Skin of body (tissue), 2 donors: ENCODE results near the gene CD7. TPM values are rescaled to one million over a fixed set of nuclear protein-coding genes. Genes with fewer than 3 reads are reported as not detected.
"Not testable (repeated sequence)": the region's sequence is repeated elsewhere in the genome, so short reads cannot be mapped to it uniquely, and the experiment has no call there.

Source experiments
- DNase-seq: peaks from one replicate; lab custom pipeline; 2025; lab: John Stamatoyannopoulos, UW
- total RNA-seq: library from RNA; depleted of rRNA; stranded (reverse); fragments of >200 nt; gene quantifications from one replicate; pipeline ENCODE4 v1.2.3, GENCODE V29; 2014

The CD7 gene
- 0.30 TPM for total RNA-seq

DNA sequence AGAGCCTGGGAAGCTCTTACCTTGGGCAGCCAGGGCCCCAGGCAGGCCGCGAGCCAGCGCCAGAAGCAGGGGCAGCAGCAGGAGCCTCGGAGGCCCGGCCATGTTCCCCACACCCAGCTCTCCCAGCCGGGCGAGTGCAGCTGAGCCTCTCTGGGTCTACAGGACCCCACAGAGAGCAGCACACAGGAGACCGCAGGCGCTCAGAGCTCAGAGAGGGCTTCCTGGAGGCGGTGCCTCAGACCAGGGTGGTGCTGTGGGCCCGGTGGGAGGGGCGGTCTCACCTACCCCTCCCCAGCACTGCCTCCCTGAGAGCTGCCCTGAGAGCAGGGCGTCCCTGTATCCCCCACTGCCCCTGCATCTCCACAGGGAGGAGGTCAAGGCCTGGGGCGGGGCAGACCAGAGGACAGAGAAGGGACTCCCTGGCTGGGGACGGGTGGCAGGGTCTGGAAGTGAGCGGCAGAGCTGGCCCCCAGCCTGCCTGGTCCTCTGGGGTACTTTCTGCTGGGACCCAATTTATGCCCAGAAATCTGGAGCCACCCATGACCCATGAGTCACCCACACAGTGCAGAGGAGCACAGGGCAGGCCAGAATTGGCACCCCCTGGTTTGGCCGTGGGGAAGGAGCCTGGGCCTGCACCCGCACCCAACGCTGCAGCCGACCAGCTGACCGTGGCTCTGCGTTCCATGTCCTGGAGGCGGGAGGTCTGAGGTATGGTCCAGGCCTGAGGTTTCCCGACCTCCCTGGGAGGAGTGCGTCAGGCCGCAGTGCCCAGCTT is at the start of gene CD7:
TSS of gene CD7 (minus strand) at position 215 of the 775 bp plus-strand sequence. CDS start at position 102, 113 bp downstream.
- no peak for DNase-seq

DNA sequence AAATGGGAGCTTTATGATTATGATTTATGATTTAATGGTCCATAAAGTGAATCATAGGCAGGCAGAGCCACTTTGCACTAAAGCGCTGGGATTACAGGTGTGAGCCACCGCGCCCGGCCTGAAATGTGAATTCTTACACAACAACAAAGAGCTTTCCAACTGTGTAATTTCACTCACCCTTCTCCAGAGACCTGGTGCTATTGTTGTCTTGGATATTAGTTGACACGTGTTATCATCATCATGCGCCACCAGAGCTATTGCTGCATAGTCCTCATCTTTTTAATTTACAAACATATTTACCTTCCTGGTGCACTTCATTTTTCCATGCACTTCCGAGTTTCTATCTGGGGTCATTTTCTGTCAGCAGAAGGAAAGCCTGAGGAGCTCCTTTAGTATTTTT is 49.3 kb upstream of the CD7 start:
- no peak for DNase-seq

DNA sequence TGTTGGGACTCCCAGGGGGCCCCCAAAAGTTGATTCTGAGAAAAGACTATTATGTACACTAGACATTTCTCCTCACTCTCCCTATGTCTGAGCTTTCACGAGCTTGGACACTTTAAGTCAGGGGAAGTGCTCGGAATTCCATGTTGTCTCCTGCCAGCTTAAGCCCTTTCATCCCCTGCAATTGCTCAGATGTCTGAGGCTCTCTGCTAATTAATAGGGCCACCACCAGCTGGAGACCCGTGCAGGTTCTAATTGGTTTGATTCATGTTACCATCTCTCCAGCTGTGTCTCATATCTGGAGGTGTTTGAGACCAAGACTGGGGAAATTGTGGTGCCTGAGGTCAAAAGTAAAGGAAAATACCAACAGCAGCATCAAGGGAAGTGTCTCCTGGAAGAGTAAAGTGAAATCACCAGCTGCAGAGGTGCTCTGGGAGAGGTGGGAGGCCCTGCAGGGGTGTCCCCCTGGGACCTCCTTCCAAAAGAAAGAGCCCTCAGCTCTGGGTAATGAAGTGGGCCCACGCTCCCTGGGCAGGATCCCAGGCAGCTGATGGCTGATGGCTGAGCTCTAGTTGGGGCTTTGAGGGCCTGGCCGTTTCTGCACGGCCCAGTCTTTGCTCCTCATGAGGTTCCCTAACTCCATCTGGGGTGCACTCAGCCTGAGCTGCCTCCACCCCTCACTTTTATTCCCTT is 48.3 kb upstream of the CD7 start:
- no peak for DNase-seq

DNA sequence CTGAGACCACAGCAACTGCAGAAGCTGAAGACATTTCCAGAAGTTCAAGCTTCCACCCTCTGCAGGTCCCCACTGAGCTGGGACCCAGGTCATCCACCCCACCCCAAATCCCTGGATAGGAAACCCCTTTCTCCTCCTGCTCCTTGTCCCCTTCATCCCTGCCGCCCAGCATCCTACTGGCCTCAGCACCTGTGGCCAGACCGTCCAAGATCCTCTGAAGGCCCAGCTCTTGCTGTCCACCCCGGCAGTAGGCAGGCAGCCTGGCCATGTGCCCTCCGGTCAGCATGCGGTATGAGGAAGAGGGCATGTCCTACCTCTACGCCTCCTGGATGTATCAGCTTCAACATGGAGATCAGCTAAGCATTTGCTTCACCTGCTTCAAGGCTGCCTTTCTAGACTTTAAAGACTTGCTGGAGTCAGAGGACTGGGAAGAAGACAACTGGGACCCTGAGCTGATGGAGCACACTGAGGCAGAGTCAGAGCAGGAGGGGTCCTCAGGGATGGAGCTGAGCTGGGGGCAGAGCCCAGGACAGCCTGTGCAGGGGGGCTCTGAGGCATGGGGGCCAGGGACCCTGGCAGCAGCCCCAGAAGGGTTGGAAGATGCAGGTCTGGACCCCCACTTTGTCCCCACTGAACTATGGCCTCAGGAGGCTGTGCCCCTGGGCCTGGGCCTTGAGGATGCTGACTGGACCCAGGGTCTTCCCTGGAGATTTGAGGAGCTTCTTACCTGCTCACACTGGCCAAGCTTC is 44.7 kb upstream of the CD7 start:
- no peak for DNase-seq

- not testable (repeated sequence) for DNase-seq
Measured at GRCh38 chr17:82359451-82360074, 42.2 kb upstream of the CD7 start.

DNA sequence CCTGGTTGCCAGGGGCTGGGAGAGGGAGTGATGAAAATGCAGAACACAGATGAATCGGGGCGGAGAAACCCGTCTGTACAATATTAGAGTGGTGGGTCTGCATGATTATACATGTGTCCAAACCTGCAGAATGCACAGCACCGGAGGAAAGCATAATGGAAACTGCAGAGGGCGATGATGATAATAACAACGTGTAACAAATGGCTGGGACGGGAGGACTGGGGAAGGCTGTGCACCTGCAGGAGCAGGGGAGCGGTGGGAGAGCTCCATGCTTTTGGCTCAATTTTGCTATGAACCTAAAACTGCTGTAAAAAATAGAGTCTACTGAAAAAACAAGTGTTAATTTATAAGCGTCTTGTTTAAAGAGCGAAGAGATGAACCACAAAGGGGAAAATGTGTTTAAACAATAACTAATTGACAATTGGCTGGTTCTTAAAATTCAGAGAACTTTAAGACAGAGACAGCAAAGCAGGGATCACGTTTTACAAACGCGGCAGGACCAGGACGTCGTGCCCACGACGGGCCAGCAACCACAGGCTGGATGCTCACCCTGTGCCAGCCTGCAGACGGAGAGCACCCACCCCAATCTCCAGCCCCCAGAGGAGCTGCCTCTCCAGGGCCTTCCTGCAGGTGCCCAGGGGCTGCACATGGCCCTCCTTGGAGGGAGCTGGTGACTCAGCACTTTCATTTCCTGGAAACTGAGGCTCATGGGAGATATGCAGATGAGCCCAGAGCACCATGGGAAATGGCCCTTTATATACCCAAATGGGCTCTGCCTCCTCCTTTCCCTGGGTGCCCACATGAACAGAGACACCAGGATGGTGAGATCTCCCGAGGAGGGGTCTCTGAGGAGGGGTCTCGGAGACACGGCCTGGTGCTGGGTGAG is 41.3 kb upstream of the CD7 start, which contains the start of gene TEX19:
TSS of gene TEX19 (plus strand) at position 783 of the 886 bp plus-strand sequence. CDS start 2,904 bp downstream, outside the sequence.
- DNase-seq: no peak

DNA sequence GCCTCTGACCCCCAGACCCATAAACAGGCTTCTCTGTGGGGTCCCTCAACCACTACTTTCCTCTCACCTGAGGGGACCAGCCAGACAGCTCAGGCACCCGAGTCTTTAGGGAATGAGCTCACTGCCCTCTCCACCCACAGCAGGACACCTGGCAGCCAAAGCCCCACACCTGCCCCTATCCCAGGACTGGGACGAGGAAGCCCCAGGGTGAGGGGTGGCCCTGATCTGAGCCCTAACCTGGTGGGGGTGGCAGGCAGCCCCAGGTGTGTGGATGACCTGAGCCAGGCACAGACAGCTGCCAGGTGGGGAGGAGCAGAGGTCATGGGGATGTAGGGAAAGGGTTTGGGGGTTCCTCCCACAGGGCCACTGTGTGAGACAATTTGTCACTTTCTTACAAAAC is 40.0 kb upstream of the CD7 start:
- DNase-seq: no peak

GRCh38 chr17:82356845-82357355 is 39.5 kb upstream of the CD7 start:
- DNase-seq: no peak

DNA sequence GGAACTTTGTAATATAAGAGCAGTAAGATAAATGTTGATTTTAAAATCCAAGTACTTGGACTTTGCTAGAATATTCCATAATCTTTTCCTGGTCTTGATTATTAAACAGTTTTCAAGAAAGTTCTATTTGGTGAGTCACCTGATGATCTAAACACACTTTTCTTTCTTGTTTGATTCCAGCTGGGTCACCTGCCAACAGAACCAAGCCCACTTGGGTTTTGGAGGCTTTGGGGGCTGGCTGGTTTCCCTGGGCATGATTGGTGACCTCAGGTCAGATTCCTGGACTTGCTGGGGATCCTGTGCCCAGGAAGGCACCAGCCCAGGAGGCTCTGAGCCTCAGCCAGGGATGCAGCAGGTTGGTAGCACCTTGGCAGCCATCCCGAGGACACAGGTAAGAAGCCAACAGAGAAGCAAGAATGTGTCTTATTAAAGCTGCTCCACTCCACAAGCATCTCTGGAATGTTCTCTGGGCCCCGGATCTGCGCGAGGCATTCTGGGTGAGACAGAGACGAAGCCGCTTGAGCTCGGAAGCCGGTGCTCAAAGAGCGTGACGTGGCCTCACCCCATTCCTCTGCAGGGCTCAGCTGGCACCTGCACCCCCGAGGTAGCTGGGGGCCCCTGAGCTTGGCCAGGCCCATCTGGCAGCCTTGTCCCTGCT is 38.5 kb upstream of the CD7 start:
- no peak for DNase-seq

- no peak for DNase-seq
Measured at GRCh38 chr17:82354804-82355308, 37.4 kb upstream of the CD7 start.

- no peak for DNase-seq
Measured at GRCh38 chr17:82353484-82353883, 36.1 kb upstream of the CD7 start.

DNA sequence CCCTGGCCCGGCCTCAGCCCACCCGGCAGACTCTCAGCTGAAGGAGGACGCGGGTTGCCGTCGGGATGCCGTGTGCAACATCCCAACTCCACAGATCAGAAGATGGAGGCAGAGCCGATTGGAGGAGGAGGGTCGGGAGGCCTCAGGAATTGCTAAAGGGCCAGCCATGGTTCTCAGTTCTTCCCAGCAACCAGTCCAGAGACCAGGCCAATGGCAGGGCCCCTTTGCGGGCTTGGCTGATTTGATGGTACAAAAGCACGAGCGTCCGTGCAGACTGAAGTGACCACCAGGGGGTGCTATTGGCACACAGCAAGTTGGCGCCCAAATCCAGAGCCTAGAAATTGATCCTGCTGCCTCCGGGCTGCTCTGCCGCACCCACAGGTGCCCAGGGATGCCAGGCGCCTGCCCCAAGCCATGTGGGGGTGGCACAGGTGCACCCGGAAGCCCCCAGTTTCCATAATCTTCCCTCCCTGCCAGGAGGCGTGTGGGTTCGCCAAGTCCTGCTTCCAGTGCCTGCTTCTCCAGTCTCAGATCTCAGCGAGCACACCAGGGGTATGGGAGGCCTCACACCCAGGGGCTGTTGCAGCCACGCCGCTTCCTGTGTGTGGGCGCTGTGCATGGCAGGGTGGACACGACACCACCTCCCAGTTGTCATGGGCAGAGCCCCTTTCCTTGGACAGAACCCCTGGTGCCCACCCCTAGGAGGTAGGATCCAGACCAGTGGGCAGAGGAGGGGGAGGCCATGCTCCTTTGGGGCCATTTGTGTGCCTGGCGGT is 34.5 kb upstream of the CD7 start:
- peak; percentile 74 for DNase-seq

DNA sequence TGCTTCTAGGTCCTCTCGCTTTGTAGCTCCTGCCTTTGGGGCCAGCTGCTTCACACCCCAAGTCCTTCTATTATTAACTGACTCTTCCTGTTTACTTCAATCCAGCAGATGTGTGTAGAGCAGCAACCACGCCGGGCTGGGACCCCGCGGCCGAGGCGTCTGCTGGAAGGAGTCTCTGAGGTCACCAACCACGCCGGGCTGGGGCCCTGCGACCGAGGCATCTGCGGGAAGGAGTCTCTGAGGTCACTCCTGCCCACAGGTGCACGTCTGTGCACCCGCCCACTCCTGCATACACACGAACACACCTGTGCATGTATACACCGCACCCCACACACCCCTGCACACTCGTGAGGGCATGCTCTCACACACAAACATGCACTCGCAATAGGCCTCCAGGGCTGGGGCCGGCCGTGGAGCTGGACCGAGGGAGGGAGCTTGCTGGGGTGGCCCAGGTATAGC is 33.9 kb upstream of the CD7 start:
- no peak for DNase-seq

DNA sequence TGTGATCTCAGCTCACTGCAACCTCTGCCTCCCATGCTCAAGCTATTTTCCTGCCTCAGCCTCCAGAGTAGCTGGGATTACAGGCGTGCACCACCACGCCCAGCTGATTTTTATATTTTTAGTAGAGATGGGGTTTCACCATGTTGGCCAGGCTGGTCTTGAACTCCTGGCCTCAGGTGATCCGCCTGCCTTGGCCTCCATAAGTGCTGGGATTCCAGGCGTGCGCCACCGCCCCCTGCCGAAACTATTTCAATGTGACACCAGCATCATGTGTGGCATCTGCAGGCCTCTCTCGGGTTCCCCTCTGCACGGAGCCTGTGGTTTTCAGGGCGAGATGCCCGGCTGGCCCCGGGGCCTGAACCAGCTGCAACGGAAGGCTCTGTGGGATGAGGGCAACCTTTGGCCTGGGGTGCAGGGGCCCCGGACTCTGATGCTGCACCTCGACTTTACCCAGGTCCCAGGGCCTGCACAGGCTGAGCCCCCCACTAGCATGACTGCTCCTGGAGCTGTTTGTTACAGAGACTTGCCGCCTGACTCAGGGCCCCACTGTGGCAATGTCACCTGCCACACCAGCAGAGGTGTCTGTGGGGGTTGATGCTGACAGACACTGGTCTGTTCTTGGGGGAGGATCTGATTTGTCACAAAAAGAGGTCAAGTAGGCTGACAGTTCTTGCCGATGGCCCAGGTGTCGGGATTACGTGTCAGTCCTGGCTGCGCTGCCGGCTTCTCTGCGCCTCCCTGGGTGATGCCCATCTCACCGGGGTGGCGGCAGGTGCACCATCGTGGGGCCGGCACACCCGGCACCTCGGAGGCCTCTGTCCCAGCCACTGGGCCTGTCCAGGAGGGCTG is 33.0 kb upstream of the CD7 start:
- DNase-seq: no peak

DNA sequence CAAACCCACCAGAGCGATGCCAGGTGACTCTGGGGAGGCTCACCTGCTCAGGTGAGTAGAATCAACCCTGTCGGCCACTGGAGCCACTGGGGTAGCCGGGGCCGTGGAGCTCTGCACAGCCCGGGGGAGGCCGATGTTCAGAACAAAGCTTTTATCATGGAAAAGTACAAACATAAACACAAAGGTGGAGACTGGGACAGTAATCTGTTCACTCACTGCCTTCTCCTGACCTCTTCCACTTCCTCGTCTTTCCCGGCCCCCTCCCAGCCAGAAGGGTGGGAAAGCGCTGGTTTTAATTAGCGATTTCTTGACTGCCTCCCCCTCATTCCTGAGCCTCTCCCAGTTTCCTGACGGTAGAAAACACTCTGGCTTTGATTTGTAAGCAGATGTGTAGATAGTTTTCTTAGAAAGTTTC is 31.9 kb upstream of the CD7 start:
- peak; percentile 96 for DNase-seq

GRCh38 chr17:82348866-82349265 is 31.5 kb upstream of the CD7 start:
- peak; percentile 76 for DNase-seq

DNA sequence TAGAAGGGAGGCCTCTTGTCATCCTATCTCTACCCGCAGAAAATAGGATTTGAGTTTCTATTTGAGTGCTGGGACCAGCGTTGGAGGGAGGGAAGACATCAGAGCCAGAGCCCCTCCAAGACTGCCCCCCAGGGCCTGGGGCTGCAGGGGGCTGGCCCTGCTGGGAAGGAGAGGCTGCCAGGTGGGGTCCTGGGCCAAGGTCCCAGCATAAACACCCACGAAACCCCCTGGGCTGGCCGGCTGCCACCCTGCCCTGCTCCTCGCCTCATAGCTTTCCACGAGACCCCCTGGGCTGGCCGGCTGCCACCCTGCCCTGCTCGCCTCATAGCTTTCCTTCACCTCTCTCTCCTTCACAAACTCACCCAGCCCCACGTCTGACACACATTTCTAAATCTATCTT is 31.0 kb upstream of the CD7 start:
- no peak for DNase-seq

DNA sequence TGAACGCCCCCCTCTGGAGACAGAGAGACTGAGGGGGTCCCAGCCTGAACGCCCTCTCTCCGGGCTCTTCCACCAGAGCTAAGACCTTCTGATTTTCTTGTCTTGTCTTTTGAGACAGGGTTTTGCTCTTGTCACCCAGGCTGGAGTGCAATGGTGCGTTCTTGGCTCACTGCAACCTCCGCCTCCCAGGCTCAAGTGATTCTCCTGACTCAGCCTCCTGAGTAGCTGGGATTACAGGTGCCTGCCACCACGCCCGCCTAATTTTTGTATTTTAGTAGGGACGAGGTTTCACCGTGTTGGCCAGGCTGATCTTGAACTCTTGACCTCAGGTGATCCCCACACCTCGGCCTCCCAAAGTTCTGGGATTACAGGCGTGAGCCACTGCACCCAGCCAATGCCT is 30.6 kb upstream of the CD7 start:
- not testable (repeated sequence) for DNase-seq
